RWPE2 (cell line): ENCODE data around the gene PAFAH1B2.

Experiments
- ATAC-seq: fragments of 200-7000 bp; cut with Tn5 transposase; 3 replicates; pipeline ENCODE4 v1.9.1; 2021; ENCODE audit warnings: low read depth
- DNase-seq: peaks from one replicate; pipeline ENCODE4 v3.0.0-alpha.2; 2020; ENCODE audit warnings: low spot score
- H3K27ac ChIP-seq: fragments of 450-650 bp; 2 replicates; pipeline ENCODE4 v1.5.1; 2017; ENCODE audit warnings: mild to moderate bottlenecking; ENCODE audit not compliant: poor library complexity, severe bottlenecking
- H3K27me3 ChIP-seq: fragments of 250-450 bp; sonication (Bioruptor Pico); 2 replicates; pipeline ENCODE4 v1.5.1; 2021; ENCODE audit warnings: mild to moderate bottlenecking, moderate library complexity; ENCODE audit not compliant: insufficient read depth, poor library complexity, severe bottlenecking
- H3K36me3 ChIP-seq: fragments of 250-450 bp; sonication (Bioruptor Pico); 2 replicates; pipeline ENCODE4 v1.5.1; 2020; ENCODE audit warnings: low read depth, mild to moderate bottlenecking, moderate library complexity
- H3K4me1 ChIP-seq: fragments of 250-450 bp; sonication (Bioruptor Pico); 2 replicates; pipeline ENCODE4 v1.5.1; 2021; ENCODE audit warnings: mild to moderate bottlenecking, moderate library complexity; ENCODE audit not compliant: insufficient read depth, poor library complexity, severe bottlenecking
- H3K4me3 ChIP-seq: fragments of 250-450 bp; sonication (Bioruptor Pico); 2 replicates; pipeline ENCODE4 v1.5.1; 2021; ENCODE audit warnings: mild to moderate bottlenecking, moderate library complexity; ENCODE audit not compliant: severe bottlenecking
- H3K9me3 ChIP-seq: fragments of 250-450 bp; sonication (Bioruptor Pico); 2 replicates; pipeline ENCODE4 v1.5.1; 2021; ENCODE audit warnings: mild to moderate bottlenecking, moderate library complexity; ENCODE audit not compliant: severe bottlenecking
- TF ChIP-seq, protein P1 (sequence below): fragments of 450-650 bp; IDR thresholded peaks from one replicate; pipeline ENCODE4 v1.5.1; 2017; ENCODE audit warnings: mild to moderate bottlenecking, moderate library complexity; ENCODE audit not compliant: poor library complexity, severe bottlenecking

The PAFAH1B2 gene

DNA sequence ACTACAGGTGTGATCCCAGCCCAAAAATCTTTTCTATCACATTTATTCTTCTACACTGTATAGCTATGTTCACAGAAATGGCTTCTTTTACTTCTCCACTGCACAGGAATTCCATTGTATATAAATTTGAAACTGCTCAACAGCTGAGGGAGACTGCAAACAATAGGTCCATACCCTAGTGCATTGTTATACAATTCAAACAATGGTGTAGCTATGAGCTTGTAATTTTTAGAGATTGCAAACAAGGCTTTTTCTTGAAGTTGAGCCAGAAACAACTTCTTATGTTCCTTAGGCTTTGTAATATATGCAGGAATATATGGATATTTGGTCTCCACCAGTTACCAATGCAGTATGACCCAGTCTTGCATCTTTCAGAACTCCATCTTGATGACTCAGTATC lies 26.4 kb upstream of the PAFAH1B2 start:
- Histone ChIP-seq H3K4me1 (no peaks in the 10 kb centered on the region), H3K36me3 (no peaks in the 10 kb centered on the region), H3K9me3 (no peaks in the 10 kb centered on the region), H3K27ac (no peak overlapping the region), H3K27me3 (no peaks in the 10 kb centered on the region), H3K4me3 (no peak overlapping the region)
- ATAC-seq (no peak), DNase-seq (no peak)
- TF ChIP-seq, protein P1, sequence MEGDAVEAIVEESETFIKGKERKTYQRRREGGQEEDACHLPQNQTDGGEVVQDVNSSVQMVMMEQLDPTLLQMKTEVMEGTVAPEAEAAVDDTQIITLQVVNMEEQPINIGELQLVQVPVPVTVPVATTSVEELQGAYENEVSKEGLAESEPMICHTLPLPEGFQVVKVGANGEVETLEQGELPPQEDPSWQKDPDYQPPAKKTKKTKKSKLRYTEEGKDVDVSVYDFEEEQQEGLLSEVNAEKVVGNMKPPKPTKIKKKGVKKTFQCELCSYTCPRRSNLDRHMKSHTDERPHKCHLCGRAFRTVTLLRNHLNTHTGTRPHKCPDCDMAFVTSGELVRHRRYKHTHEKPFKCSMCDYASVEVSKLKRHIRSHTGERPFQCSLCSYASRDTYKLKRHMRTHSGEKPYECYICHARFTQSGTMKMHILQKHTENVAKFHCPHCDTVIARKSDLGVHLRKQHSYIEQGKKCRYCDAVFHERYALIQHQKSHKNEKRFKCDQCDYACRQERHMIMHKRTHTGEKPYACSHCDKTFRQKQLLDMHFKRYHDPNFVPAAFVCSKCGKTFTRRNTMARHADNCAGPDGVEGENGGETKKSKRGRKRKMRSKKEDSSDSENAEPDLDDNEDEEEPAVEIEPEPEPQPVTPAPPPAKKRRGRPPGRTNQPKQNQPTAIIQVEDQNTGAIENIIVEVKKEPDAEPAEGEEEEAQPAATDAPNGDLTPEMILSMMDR: no peak

DNA sequence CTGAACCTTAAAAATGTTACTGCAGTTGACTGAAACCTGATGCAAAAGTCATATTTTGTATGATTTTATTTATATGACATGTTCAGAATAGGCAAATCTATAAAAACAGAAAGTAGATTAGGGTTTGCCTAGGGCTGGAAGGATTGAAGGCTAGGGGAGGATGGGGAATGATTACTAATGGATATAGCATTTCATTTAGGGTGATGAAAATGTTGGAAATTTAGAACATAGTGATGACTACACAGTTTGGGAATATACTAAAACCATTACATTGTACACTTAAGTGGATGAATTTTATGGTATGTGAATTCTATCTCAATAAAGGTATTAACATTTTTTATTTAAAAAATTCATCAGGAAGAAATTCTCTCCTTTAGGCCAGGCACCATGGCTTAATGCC lies 22.9 kb upstream of the PAFAH1B2 start:
- Histone ChIP-seq H3K36me3 (no peaks in the 10 kb centered on the region), H3K27ac (no peak overlapping the region), H3K4me1 (no peaks in the 10 kb centered on the region), H3K4me3 (no peak overlapping the region), H3K27me3 (no peaks in the 10 kb centered on the region), H3K9me3 (no peaks in the 10 kb centered on the region)
- TF ChIP-seq, protein P1: no peak
- ATAC-seq (no peak), DNase-seq (no peak)

DNA sequence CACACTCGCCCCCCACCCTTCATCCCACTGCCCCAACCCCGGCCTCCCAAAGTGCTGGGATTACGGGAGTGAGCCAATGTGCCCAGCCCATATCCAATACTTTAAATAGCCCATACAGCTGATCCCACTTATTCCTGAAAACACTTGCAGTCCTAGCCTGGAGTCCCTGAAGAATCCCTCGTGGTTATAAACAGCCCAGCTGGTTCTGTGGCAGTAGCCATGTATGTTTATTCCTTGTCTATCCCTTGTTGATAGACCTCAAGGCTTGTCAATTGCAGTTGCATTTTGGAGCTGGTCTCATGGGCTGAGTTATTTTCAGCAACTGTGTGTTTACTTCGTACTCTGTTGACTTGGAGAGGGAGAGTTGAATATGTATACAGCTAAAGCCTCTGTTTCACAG lies 21.5 kb upstream of the PAFAH1B2 start:
- no peak for DNase-seq
- Histone ChIP-seq H3K9me3 (no peaks in the 10 kb centered on the region), H3K4me3 (no peak overlapping the region), H3K4me1 (no peaks in the 10 kb centered on the region), H3K27ac (no peak overlapping the region), H3K36me3 (no peaks in the 10 kb centered on the region), H3K27me3 (no peaks in the 10 kb centered on the region)
- no peak for ATAC-seq
- TF ChIP-seq, protein P1: no peak

DNA sequence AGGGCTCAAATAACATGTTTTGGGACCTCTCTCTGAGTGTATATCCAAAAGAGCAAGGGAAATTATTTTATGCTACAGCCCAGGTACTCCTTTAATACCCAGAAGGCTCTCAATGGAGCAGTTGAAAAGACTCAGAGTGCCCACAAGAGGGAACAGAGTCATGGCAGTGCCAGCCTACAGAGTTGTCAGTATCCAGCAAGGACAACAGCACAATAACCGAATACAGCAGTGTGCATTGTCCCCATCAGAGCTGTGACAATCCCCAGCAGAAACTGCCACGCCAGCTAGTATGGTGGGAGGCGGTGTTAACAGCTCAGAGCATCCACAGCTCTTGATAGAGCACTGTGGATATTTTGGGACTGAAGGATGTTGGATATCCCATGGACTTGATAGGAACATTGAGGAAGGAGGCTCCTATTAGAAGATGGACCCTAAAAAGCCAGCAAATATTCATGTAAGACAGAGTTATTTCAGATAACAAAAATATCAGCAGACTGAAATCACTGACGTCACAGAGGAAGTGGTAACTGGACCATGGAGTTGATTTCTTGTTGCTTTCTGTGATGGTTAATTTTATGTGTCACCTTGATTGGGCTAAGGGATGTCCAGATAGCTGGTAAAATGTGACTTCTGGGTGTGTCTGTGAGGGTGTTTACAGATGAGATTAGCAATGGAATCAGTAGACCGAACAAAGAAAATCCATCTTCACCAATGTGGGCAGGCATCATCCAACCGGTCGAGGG lies 17.7 kb upstream of the PAFAH1B2 start:
- no peaks in the 10 kb centered on the region for H3K36me3 ChIP-seq
- no peaks in the 10 kb centered on the region for H3K27me3 ChIP-seq
- no peak overlapping the region for H3K27ac ChIP-seq
- DNase-seq (no peak), ATAC-seq (no peak)
- H3K4me3 ChIP-seq: no peak overlapping the region
- TF ChIP-seq, protein P1: no peak
- H3K4me1 ChIP-seq: no peaks in the 10 kb centered on the region
- no peaks in the 10 kb centered on the region for H3K9me3 ChIP-seq

DNA sequence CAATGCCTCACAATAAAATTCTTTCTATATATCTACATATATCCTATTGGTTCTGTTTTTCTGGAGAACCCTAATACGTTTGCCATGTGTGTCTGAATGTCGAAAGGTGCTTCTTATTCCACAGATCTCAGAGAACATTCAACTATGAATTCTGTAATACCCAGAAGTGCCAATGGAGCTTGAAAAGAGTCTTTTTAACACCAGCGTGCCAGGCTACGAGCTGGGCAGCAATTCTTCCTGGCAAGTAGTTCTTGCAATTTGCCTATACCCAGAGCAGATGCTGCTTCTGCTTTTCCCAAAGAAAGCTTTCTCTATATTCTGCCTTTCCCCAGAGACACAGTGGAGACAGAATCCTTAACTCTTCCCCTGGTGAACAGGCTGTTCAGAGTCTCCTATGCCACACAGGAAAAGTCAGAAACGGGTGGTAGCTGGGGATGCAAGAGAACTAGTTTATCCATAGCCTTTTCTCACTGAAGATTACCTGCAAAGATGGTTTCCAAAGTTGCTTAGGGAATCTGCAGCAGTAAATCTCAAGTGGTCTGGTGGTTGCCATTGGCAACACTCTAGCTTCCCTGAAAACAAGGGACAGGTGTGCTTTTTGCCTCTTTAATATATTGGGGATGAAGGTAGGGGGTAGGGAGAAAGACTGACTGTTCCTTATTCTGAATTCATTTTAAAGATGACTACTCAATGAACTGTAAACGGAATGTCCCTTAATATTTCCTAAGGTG lies 16.8 kb upstream of the PAFAH1B2 start:
- ATAC-seq: no peak
- DNase-seq: no peak
- Histone ChIP-seq H3K4me1 (no peaks in the 10 kb centered on the region), H3K36me3 (no peaks in the 10 kb centered on the region), H3K9me3 (no peaks in the 10 kb centered on the region), H3K27me3 (no peaks in the 10 kb centered on the region), H3K4me3 (no peak overlapping the region), H3K27ac (no peak overlapping the region)
- TF ChIP-seq, protein P1: no peak
